ENCODE measurements around the gene BAIAP2. TPM values are rescaled to one million over a fixed set of nuclear protein-coding genes. Genes with fewer than 3 reads are reported as not detected.

Gene BAIAP2
- total and polyA plus RNA-seq, 2 donors (not counting 3 experiments of a cell fraction or from before 2014, with no cell fraction given) = 12.3 to 18.6 TPM

DNA sequence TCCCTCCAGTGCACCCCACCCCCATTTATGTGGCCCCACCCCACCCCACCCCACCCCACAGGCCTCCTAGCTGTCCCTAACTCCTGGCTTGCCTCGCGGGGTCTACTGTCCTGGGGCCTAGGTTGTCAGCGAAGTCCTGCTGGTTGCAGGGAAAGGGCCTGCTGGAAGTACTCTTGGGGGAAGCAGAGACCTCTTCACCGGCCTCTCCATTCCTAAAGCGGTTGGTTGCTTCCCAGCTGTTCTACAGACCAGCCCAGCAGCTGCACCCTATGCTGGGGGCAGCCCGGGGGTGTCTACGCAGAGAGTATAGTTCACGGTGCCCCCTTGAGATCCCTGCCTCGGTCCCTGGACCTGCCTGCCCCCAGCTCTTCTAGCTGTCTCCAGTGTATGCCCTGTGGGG, 56.2 kb downstream of the BAIAP2 start:
- intact Hi-C loops (cut with micrococcal nuclease) = no loop called here
- no peak overlapping the region for H3K27ac ChIP-seq (ENCODE audit: insufficient read depth, low read depth, low read length)
- H3K9me3 ChIP-seq (replicated peaks; ENCODE audit: control insufficient read depth, insufficient read depth, low read length) = no peaks in the 10 kb centered on the region
- H3K36me3 ChIP-seq (ENCODE audit: control insufficient read depth in 2 of 2, extremely low read depth in 1 of 2, insufficient read depth in 2 of 2, low read length in 2 of 2) = no peaks in the 10 kb centered on the region
- FAIRE-seq (no peak), DNase-seq (ENCODE audit: low read depth, low spot score) (no peak)
- no peak overlapping the region for H2AFZ ChIP-seq (ENCODE audit: low read depth, low read length)
- no peaks in the 10 kb centered on the region for H3K9me1 ChIP-seq (replicated peaks; ENCODE audit: control insufficient read depth, extremely low read depth, insufficient read depth, low read length)
- BruUV-seq (replicated peaks) = no TSS peak
- CTCF ChIA-PET = interaction anchor here (1.4 kb wide), 1 partner anchor 102 kb away, joined by 5 read pairs; no protein-coding TSS in a partner anchor
- no peak for TF ChIP-seq GATA2 (IDR thresholded peaks at IDR 0.05; ENCODE audit: insufficient read depth, insufficient read length, low read depth, low read length)
- H4K20me1 ChIP-seq (replicated peaks; ENCODE audit: control insufficient read depth, extremely low read depth, insufficient read depth, low read length) = no peaks in the 10 kb centered on the region
- H3K27me3 ChIP-seq (ENCODE audit: control insufficient read depth in 2 of 2, insufficient read depth in 2 of 2, low read length in 2 of 2) = no peaks in the 10 kb centered on the region
- no peak overlapping the region for H3K4me2 ChIP-seq (ENCODE audit: insufficient read depth, low read length)
- POLR2A ChIA-PET = interaction anchor here (0.6 kb wide), 1 partner anchor 79 kb away, joined by 3 read pairs; no protein-coding TSS in a partner anchor
- H3K9ac ChIP-seq (replicated peaks; ENCODE audit: extremely low read depth, insufficient read depth, low read length) = no peak overlapping the region
- H3K4me3 ChIP-seq (replicated peaks in 1 of 3; ENCODE audit: insufficient read depth in 1 of 3, low read depth in 1 of 3, low read length in 3 of 3) = no peak overlapping the region
- no peaks in the 10 kb centered on the region for H3K79me2 ChIP-seq (ENCODE audit: control insufficient read depth, insufficient read depth, low read length)
- dilution Hi-C loops (cut with MboI; ENCODE audit: extremely low pct_ligation_motif_present, low sequenced_read_pairs) = no loop called here
- H3K4me1 ChIP-seq (ENCODE audit: control insufficient read depth, extremely low read depth, insufficient read depth, low read length) = peaks cover 6% of the 10 kb centered on the region

GRCh38 chr17:81091774-81092517, 57.0 kb downstream of the BAIAP2 start:
- Histone ChIP-seq H3K79me2 (ENCODE audit: control insufficient read depth, insufficient read depth, low read length) (no peaks in the 10 kb centered on the region), H3K36me3 (ENCODE audit: control insufficient read depth in 2 of 2, extremely low read depth in 1 of 2, insufficient read depth in 2 of 2, low read length in 2 of 2) (no peaks in the 10 kb centered on the region), H4K20me1 (replicated peaks; ENCODE audit: control insufficient read depth, extremely low read depth, insufficient read depth, low read length) (no peaks in the 10 kb centered on the region), H3K4me1 (ENCODE audit: control insufficient read depth, extremely low read depth, insufficient read depth, low read length) (peaks cover 6% of the 10 kb centered on the region), H3K4me2 (ENCODE audit: insufficient read depth, low read length) (no peak overlapping the region), H3K9ac (replicated peaks; ENCODE audit: extremely low read depth, insufficient read depth, low read length) (no peak overlapping the region), H3K27ac (ENCODE audit: insufficient read depth, low read depth, low read length) (no peak overlapping the region), H3K27me3 (ENCODE audit: control insufficient read depth in 2 of 2, insufficient read depth in 2 of 2, low read length in 2 of 2) (no peaks in the 10 kb centered on the region), H3K9me3 (replicated peaks; ENCODE audit: control insufficient read depth, insufficient read depth, low read length) (no peaks in the 10 kb centered on the region), H2AFZ (ENCODE audit: low read depth, low read length) (no peak overlapping the region), H3K9me1 (replicated peaks; ENCODE audit: control insufficient read depth, extremely low read depth, insufficient read depth, low read length) (no peaks in the 10 kb centered on the region), H3K4me3 (replicated peaks in 1 of 3; ENCODE audit: insufficient read depth in 1 of 3, low read depth in 1 of 3, low read length in 3 of 3) (no peak overlapping the region)
- intact Hi-C loops (cut with micrococcal nuclease) = no loop called here
- TF ChIP-seq MYC (IDR thresholded peaks at IDR 0.05; ENCODE audit: low read depth, low read length) (no peak), JUN (IDR thresholded peaks at IDR 0.05; ENCODE audit: borderline replicate concordance, insufficient read depth, insufficient read length, low read depth) (no peak), EZH2 (IDR thresholded peaks at IDR 0.05; ENCODE audit: borderline replicate concordance, low read depth, low read length, severe bottlenecking) (no peak), GATA2 (IDR thresholded peaks at IDR 0.05; ENCODE audit: insufficient read depth, insufficient read length, low read depth, low read length) (no peak), FOS (IDR thresholded peaks at IDR 0.05; ENCODE audit: borderline replicate concordance, insufficient read depth, low read length) (no peak), POLR2AphosphoS5 (IDR thresholded peaks at IDR 0.05; ENCODE audit: insufficient read depth, low read depth, low read length) (no peak), POLR2A (IDR thresholded peaks at IDR 0.05; ENCODE audit: low read depth, low read length) (no peak), MAX (IDR thresholded peaks at IDR 0.05; ENCODE audit: insufficient read depth, insufficient read length) (no peak)
- TF ChIP-seq, protein P1, sequence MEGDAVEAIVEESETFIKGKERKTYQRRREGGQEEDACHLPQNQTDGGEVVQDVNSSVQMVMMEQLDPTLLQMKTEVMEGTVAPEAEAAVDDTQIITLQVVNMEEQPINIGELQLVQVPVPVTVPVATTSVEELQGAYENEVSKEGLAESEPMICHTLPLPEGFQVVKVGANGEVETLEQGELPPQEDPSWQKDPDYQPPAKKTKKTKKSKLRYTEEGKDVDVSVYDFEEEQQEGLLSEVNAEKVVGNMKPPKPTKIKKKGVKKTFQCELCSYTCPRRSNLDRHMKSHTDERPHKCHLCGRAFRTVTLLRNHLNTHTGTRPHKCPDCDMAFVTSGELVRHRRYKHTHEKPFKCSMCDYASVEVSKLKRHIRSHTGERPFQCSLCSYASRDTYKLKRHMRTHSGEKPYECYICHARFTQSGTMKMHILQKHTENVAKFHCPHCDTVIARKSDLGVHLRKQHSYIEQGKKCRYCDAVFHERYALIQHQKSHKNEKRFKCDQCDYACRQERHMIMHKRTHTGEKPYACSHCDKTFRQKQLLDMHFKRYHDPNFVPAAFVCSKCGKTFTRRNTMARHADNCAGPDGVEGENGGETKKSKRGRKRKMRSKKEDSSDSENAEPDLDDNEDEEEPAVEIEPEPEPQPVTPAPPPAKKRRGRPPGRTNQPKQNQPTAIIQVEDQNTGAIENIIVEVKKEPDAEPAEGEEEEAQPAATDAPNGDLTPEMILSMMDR (IDR thresholded peaks at IDR 0.05; ENCODE audit: extremely low read depth in 1 of 2, insufficient read depth in 1 of 2, low read depth in 1 of 2, low read length in 2 of 2) = no peak
- DNase-seq (ENCODE audit: low read depth, low spot score) = no peak
- dilution Hi-C loops (cut with MboI; ENCODE audit: extremely low pct_ligation_motif_present, low sequenced_read_pairs) = no loop called here
- FAIRE-seq = no peak
- BruUV-seq (replicated peaks) = no TSS peak
- CTCF ChIA-PET = interaction anchor here (1.4 kb wide), 1 partner anchor 103 kb away, joined by 5 read pairs; no protein-coding TSS in a partner anchor
- POLR2A ChIA-PET = no interaction called here

All from endothelial cell of umbilical vein (primary cell).